DOHH2 (cell line): ENCODE data around the gene SLC16A6.

Experiments used
- H3F3A ChIP-seq: fragments of 200-600 bp; sonication (generic), shearing (Covaris generic); 2 replicates; pipeline ENCODE4 v1.6.0; 2016; ENCODE audit warnings: antibody characterized with exemption, mild to moderate bottlenecking; ENCODE audit not compliant: control insufficient read depth, insufficient read depth
- H3K27ac ChIP-seq: fragments of 200-600 bp; sonication (generic); 2 replicates; pipeline ENCODE4 v1.5.1; 2014; ENCODE audit warnings: low read depth, mild to moderate bottlenecking, low read length, moderate library complexity
- H3K27me3 ChIP-seq: fragments of 200-600 bp; sonication (generic); 2 replicates; pipeline ENCODE4 v1.6.1; 2014; ENCODE audit warnings: mild to moderate bottlenecking, low read length, mixed read lengths; ENCODE audit not compliant: control insufficient read depth
- H3K36me3 ChIP-seq: fragments of 200-600 bp; sonication (generic); 2 replicates; pipeline ENCODE4 v1.6.1; 2014; ENCODE audit warnings: mild to moderate bottlenecking, low read length, moderate library complexity, mixed read lengths; ENCODE audit not compliant: control insufficient read depth
- H3K4me1 ChIP-seq: fragments of 200-600 bp; sonication (generic); 2 replicates; pipeline ENCODE4 v1.6.1; 2014; ENCODE audit warnings: mild to moderate bottlenecking, low read length, mixed read lengths; ENCODE audit not compliant: control insufficient read depth
- H3K4me2 ChIP-seq: fragments of 200-600 bp; sonication (generic); 2 replicates; pipeline ENCODE4 v1.6.0; 2014; ENCODE audit warnings: mild to moderate bottlenecking, low read length, moderate library complexity
- H3K4me3 ChIP-seq: fragments of 200-600 bp; sonication (generic); 2 replicates; pipeline ENCODE4 v1.5.1; 2014; ENCODE audit warnings: mild to moderate bottlenecking, low read length, mixed read lengths
- H3K79me2 ChIP-seq: fragments of 200-600 bp; sonication (generic); 2 replicates; pipeline ENCODE4 v1.6.1; 2014; ENCODE audit warnings: mild to moderate bottlenecking, low read length, mixed read lengths; ENCODE audit not compliant: control insufficient read depth
- H3K9me2 ChIP-seq: fragments of 200-600 bp; sonication (generic); replicated peaks from 2 replicates; pipeline ENCODE4 v1.6.1; 2014; ENCODE audit warnings: mild to moderate bottlenecking, low read length, mixed read lengths; ENCODE audit not compliant: control insufficient read depth
- H3K9me3 ChIP-seq: fragments of 200-600 bp; sonication (generic); 2 replicates; pipeline ENCODE4 v1.6.1; 2014; ENCODE audit warnings: antibody characterized with exemption, low read length, mixed read lengths; ENCODE audit not compliant: control insufficient read depth, insufficient read depth
- H4K20me1 ChIP-seq: fragments of 200-600 bp; sonication (generic); 2 replicates; pipeline ENCODE4 v1.6.0; 2014; ENCODE audit warnings: low read depth, mild to moderate bottlenecking, antibody characterized with exemption, low read length, moderate library complexity; ENCODE audit not compliant: control insufficient read depth, insufficient read depth
- EZH2phosphoT487 ChIP-seq: fragments of 200-600 bp; sonication (generic); IDR thresholded peaks from 2 replicates; pipeline ENCODE4 v1.6.1; 2017; ENCODE audit warnings: borderline replicate concordance, mild to moderate bottlenecking, antibody characterized with exemption, low read length, moderate library complexity, mixed read lengths
- TF ChIP-seq, protein P1 (sequence below): fragments of 200-600 bp; sonication (generic); IDR thresholded peaks from one replicate; pipeline ENCODE4 v1.5.1; 2014; ENCODE audit warnings: antibody characterized with exemption, mild to moderate bottlenecking, low read depth, low read length; ENCODE audit not compliant: poor library complexity, severe bottlenecking

The SLC16A6 gene

DNA sequence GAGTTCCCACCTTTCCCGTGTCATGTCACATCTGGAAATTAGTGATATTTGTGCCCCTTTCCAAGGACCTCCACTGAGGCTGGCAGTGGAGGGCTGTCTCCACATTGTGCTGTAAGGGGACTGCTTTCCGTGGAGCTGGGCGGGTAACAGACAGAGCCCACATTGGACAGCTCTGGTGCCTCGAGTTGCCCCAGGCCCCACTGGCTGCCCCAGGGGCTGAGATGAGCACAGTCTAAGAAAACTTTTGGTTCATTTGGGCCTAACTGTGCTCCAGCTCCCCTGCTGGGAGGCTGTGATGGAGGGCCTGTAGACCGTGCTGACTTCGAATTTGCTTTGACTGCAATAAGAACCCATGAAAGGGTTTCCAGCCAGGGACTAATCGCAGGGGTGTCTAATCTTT is 38.4 kb upstream of the SLC16A6 start:
- H3K4me1 ChIP-seq: no peaks in the 10 kb centered on the region
- no peaks in the 10 kb centered on the region for H3F3A ChIP-seq
- no peak overlapping the region for H3K4me3 ChIP-seq
- H3K27ac ChIP-seq: no peak overlapping the region
- H3K79me2 ChIP-seq: no peaks in the 10 kb centered on the region
- H3K4me2 ChIP-seq: no peak overlapping the region
- H3K9me3 ChIP-seq: no peaks in the 10 kb centered on the region
- H3K9me2 ChIP-seq: no peaks in the 10 kb centered on the region
- no peaks in the 10 kb centered on the region for H3K27me3 ChIP-seq
- no peak for TF ChIP-seq EZH2phosphoT487
- TF ChIP-seq, protein P1, sequence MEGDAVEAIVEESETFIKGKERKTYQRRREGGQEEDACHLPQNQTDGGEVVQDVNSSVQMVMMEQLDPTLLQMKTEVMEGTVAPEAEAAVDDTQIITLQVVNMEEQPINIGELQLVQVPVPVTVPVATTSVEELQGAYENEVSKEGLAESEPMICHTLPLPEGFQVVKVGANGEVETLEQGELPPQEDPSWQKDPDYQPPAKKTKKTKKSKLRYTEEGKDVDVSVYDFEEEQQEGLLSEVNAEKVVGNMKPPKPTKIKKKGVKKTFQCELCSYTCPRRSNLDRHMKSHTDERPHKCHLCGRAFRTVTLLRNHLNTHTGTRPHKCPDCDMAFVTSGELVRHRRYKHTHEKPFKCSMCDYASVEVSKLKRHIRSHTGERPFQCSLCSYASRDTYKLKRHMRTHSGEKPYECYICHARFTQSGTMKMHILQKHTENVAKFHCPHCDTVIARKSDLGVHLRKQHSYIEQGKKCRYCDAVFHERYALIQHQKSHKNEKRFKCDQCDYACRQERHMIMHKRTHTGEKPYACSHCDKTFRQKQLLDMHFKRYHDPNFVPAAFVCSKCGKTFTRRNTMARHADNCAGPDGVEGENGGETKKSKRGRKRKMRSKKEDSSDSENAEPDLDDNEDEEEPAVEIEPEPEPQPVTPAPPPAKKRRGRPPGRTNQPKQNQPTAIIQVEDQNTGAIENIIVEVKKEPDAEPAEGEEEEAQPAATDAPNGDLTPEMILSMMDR: no peak
- H4K20me1 ChIP-seq: no peaks in the 10 kb centered on the region
- H3K36me3 ChIP-seq: no peaks in the 10 kb centered on the region

GRCh38 chr17:68328676-68329075 is 37.7 kb upstream of the SLC16A6 start:
- no peaks in the 10 kb centered on the region for H3K36me3 ChIP-seq
- H3K4me3 ChIP-seq: no peak overlapping the region
- no peak for TF ChIP-seq EZH2phosphoT487
- TF ChIP-seq, protein P1: no peak
- H3K4me1 ChIP-seq: no peaks in the 10 kb centered on the region
- no peaks in the 10 kb centered on the region for H3F3A ChIP-seq
- no peaks in the 10 kb centered on the region for H3K9me2 ChIP-seq
- no peaks in the 10 kb centered on the region for H3K9me3 ChIP-seq
- no peaks in the 10 kb centered on the region for H3K79me2 ChIP-seq
- H3K27ac ChIP-seq: no peak overlapping the region
- no peaks in the 10 kb centered on the region for H4K20me1 ChIP-seq
- H3K27me3 ChIP-seq: no peaks in the 10 kb centered on the region
- no peak overlapping the region for H3K4me2 ChIP-seq

DNA sequence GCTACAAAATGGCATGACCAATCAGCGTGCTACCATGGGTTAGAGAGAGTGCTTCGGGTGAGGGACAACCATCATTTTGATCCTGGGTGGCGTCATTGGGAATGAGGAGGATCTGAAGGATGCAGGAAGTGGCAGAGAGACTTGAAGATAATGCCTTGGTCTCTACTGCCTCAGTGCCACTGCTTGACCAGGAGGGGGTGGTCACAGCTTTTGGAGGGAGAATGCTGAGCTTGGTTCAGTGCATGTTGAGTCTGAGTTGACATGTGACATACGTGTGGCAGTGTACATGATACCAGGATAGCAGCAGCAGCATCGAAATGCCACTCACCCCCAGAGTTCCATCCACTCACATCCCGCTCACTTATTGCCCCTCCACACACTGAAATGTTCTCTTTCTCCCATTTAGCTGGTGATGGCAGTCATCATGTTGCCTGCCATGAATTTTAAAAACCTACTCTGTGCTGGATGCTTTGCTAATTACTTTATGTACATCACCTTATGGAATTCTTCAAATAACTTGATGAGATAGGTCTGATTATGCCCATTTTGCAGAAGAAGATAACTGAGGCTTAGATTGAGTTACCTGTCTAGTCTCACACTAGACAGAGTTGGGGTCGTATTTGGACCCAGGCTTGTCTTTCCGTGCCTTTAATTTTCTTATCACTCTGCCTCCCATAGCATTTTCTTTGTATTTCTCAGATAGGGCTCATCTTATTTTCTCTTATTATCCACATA is 37.1 kb upstream of the SLC16A6 start:
- Histone ChIP-seq H3K9me3 (no peaks in the 10 kb centered on the region), H3F3A (no peaks in the 10 kb centered on the region), H3K27me3 (no peaks in the 10 kb centered on the region), H3K4me2 (no peak overlapping the region), H4K20me1 (no peaks in the 10 kb centered on the region), H3K79me2 (no peaks in the 10 kb centered on the region), H3K9me2 (no peaks in the 10 kb centered on the region), H3K4me1 (no peaks in the 10 kb centered on the region), H3K36me3 (no peaks in the 10 kb centered on the region), H3K4me3 (no peak overlapping the region), H3K27ac (no peak overlapping the region)
- TF ChIP-seq, protein P1: no peak
- TF ChIP-seq EZH2phosphoT487: no peak
